ENCODE data around the gene ULK4.

Gene ULK4

GRCh38 chr3:41441568-41441967 is 520.3 kb downstream of the ULK4 start:
- Histone ChIP-seq H3K4me1 (ENCODE audit: insufficient read depth, low read length) (no peaks in the 10 kb centered on the region), H3K36me3 (ENCODE audit: insufficient read depth, low read length) (no peaks in the 10 kb centered on the region), H3K27me3 (ENCODE audit: control insufficient read depth in 1 of 2, insufficient read depth in 2 of 2, low read length in 2 of 2) (no peaks in the 10 kb centered on the region), H3K9ac (ENCODE audit: low read length) (no peak overlapping the region), H3K9me3 (ENCODE audit: low read length) (no peaks in the 10 kb centered on the region), H3K27ac (ENCODE audit: low read depth, low read length) (no peak overlapping the region), H3K4me3 (ENCODE audit: low read depth in 1 of 2, low read length in 2 of 2) (no peak overlapping the region)

DNA sequence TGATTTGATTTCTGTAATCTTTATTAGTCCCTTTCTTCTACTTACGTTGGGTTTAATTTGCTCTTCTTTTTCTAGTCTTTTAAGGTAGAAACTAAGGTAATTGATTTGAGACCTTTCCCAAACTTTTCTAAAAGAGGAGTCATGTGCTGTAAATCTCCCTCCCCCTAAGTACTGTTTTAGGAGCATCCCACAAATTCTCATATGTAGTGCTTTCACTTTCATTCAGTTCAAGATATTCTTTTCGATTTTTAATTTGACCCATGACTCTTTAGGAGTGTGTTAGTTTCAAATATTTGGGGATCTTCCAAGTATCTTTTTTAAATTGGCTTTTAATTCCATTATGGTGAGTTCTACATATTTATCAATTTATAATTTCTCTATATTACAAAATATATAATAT is 520.8 kb downstream of the ULK4 start:
- Histone ChIP-seq H3K4me1 (ENCODE audit: insufficient read depth, low read length) (no peaks in the 10 kb centered on the region), H3K9ac (ENCODE audit: low read length) (no peak overlapping the region), H3K27me3 (ENCODE audit: control insufficient read depth in 1 of 2, insufficient read depth in 2 of 2, low read length in 2 of 2) (no peaks in the 10 kb centered on the region), H3K36me3 (ENCODE audit: insufficient read depth, low read length) (no peaks in the 10 kb centered on the region), H3K4me3 (ENCODE audit: low read depth in 1 of 2, low read length in 2 of 2) (no peak overlapping the region), H3K27ac (ENCODE audit: low read depth, low read length) (no peak overlapping the region), H3K9me3 (ENCODE audit: low read length) (no peaks in the 10 kb centered on the region)

GRCh38 chr3:41436983-41437382 is 524.9 kb downstream of the ULK4 start:
- Histone ChIP-seq H3K9ac (ENCODE audit: low read length) (no peak overlapping the region), H3K4me3 (ENCODE audit: low read depth in 1 of 2, low read length in 2 of 2) (no peak overlapping the region), H3K27ac (ENCODE audit: low read depth, low read length) (no peak overlapping the region), H3K4me1 (ENCODE audit: insufficient read depth, low read length) (no peaks in the 10 kb centered on the region), H3K9me3 (ENCODE audit: low read length) (no peaks in the 10 kb centered on the region), H3K27me3 (ENCODE audit: control insufficient read depth in 1 of 2, insufficient read depth in 2 of 2, low read length in 2 of 2) (no peaks in the 10 kb centered on the region), H3K36me3 (ENCODE audit: insufficient read depth, low read length) (no peaks in the 10 kb centered on the region)

DNA sequence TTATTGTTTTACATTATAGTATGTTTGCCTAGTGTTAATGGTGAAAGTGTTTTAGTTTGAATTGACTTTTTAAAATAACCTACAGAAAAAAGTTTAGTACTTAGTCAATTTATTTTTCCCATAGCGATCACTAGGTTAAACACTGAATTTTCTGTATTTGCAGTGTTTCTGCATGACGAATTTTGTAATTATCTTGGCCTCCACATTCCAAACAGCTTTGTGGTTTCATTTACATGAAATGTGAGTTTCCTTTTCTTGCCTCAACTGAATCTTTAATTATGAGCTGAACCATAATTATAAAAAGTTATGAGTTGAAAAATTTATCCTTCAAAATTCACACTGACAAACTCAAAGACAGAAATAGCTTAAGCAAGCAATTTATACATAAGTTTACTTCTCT is 527.1 kb downstream of the ULK4 start:
- no peak overlapping the region for H3K27ac ChIP-seq (ENCODE audit: low read depth, low read length)
- no peak overlapping the region for H3K9ac ChIP-seq (ENCODE audit: low read length)
- H3K36me3 ChIP-seq (ENCODE audit: insufficient read depth, low read length), result no peaks in the 10 kb centered on the region
- H3K9me3 ChIP-seq (ENCODE audit: low read length), result no peaks in the 10 kb centered on the region
- no peaks in the 10 kb centered on the region for H3K4me1 ChIP-seq (ENCODE audit: insufficient read depth, low read length)
- H3K27me3 ChIP-seq (ENCODE audit: control insufficient read depth in 1 of 2, insufficient read depth in 2 of 2, low read length in 2 of 2), result no peaks in the 10 kb centered on the region
- H3K4me3 ChIP-seq (ENCODE audit: low read depth in 1 of 2, low read length in 2 of 2), result no peak overlapping the region

DNA sequence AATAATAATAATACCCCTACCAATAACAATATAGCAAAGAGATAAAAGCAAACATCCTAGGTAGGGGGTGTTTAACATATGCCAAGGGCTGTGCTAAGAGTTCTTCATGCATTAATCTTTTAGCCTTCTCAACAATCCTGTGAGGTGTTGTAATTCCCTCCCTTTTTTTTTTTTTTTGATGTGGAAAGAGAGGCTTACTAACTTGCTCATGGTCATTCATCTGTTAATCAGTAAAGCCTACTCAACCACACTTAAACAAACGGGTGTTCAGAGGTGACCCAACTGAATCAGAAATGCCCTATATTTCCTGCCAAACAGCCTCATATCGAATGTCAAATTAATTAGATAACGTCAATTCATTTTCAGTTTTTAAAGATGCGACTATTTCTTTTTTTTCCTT is 530.5 kb downstream of the ULK4 start:
- H3K9ac ChIP-seq (ENCODE audit: low read length), result no peak overlapping the region
- no peaks in the 10 kb centered on the region for H3K27me3 ChIP-seq (ENCODE audit: control insufficient read depth in 1 of 2, insufficient read depth in 2 of 2, low read length in 2 of 2)

GRCh38 chr3:41430886-41431285 is 531.0 kb downstream of the ULK4 start:
- H3K9ac ChIP-seq (ENCODE audit: low read length), result no peak overlapping the region
- no peak overlapping the region for H3K27ac ChIP-seq (ENCODE audit: low read depth, low read length)
- H3K27me3 ChIP-seq (ENCODE audit: control insufficient read depth in 1 of 2, insufficient read depth in 2 of 2, low read length in 2 of 2), result no peaks in the 10 kb centered on the region
- peaks cover 4% of the 10 kb centered on the region for H3K9me3 ChIP-seq (ENCODE audit: low read length)
- H3K36me3 ChIP-seq (ENCODE audit: insufficient read depth, low read length), result no peaks in the 10 kb centered on the region
- no peak overlapping the region for H3K4me3 ChIP-seq (ENCODE audit: low read depth in 1 of 2, low read length in 2 of 2)
- H3K4me1 ChIP-seq (ENCODE audit: insufficient read depth, low read length), result no peaks in the 10 kb centered on the region

More for the DNA sequence above, 530.5 kb downstream of the ULK4 start:
- H3K9me3 ChIP-seq (ENCODE audit: low read length), result peaks cover 4% of the 10 kb centered on the region
- H3K27ac ChIP-seq (ENCODE audit: low read depth, low read length), result no peak overlapping the region
- H3K36me3 ChIP-seq (ENCODE audit: insufficient read depth, low read length), result no peaks in the 10 kb centered on the region
- no peak overlapping the region for H3K4me3 ChIP-seq (ENCODE audit: low read depth in 1 of 2, low read length in 2 of 2)
- H3K4me1 ChIP-seq (ENCODE audit: insufficient read depth, low read length), result no peaks in the 10 kb centered on the region

GRCh38 chr3:41430391-41430790 is 531.5 kb downstream of the ULK4 start:
- peaks cover 4% of the 10 kb centered on the region for H3K9me3 ChIP-seq (ENCODE audit: low read length)
- H3K27me3 ChIP-seq (ENCODE audit: control insufficient read depth in 1 of 2, insufficient read depth in 2 of 2, low read length in 2 of 2), result no peaks in the 10 kb centered on the region
- no peaks in the 10 kb centered on the region for H3K4me1 ChIP-seq (ENCODE audit: insufficient read depth, low read length)
- no peak overlapping the region for H3K4me3 ChIP-seq (ENCODE audit: low read depth in 1 of 2, low read length in 2 of 2)
- no peak overlapping the region for H3K27ac ChIP-seq (ENCODE audit: low read depth, low read length)
- H3K9ac ChIP-seq (ENCODE audit: low read length), result no peak overlapping the region
- no peaks in the 10 kb centered on the region for H3K36me3 ChIP-seq (ENCODE audit: insufficient read depth, low read length)

DNA sequence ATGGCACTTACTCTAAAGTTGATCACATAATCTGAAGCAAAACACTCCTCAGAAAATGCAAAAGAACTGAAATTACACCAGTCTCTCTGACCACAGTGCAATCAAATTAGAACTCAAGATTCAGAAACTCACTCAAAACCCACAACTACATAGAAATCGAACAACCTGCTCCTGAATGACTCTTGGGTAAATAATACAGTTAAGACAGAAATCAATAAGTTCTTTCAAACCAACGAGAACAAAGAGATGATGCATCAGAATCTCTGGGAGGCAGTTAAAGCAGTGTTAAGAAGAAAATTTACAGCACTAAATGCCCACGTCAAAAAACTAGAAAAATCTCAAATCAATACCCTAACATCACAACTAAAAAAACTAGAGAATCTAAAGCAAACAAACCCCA is 535.4 kb downstream of the ULK4 start:
- Histone ChIP-seq H3K27me3 (ENCODE audit: control insufficient read depth in 1 of 2, insufficient read depth in 2 of 2, low read length in 2 of 2) (no peaks in the 10 kb centered on the region), H3K27ac (ENCODE audit: low read depth, low read length) (no peak overlapping the region), H3K4me1 (ENCODE audit: insufficient read depth, low read length) (no peaks in the 10 kb centered on the region), H3K9me3 (ENCODE audit: low read length) (peaks cover 4% of the 10 kb centered on the region), H3K36me3 (ENCODE audit: insufficient read depth, low read length) (no peaks in the 10 kb centered on the region), H3K4me3 (ENCODE audit: low read depth in 1 of 2, low read length in 2 of 2) (no peak overlapping the region), H3K9ac (ENCODE audit: low read length) (no peak overlapping the region)

GRCh38 chr3:41424543-41425300 is 537.2 kb downstream of the ULK4 start:
- Histone ChIP-seq H3K4me1 (ENCODE audit: insufficient read depth, low read length) (no peaks in the 10 kb centered on the region), H3K9me3 (ENCODE audit: low read length) (peaks cover 4% of the 10 kb centered on the region), H3K27me3 (ENCODE audit: control insufficient read depth in 1 of 2, insufficient read depth in 2 of 2, low read length in 2 of 2) (no peaks in the 10 kb centered on the region), H3K9ac (ENCODE audit: low read length) (no peak overlapping the region), H3K4me3 (ENCODE audit: low read depth in 1 of 2, low read length in 2 of 2) (no peak overlapping the region), H3K36me3 (ENCODE audit: insufficient read depth, low read length) (no peaks in the 10 kb centered on the region), H3K27ac (ENCODE audit: low read depth, low read length) (no peak overlapping the region)

DNA sequence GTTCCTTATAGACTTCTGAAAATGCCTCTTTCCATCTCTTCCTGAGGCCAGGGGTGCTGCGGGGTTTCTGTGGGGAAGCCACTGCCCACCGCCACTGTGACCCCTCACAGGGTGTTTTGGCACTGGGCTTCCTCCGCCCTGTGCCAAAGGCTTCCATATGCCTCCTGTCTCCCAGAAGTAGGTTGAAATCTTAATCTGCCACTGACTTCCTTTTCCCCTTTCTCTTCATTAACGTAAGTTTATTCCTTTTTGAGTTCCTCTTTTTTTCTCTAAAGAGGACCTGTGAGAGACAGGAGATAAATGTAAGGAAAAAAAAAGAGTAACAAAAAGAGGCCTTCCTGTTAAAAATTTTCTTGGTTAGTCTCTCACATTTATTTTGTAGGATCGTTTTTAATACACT is 542.1 kb downstream of the ULK4 start:
- Histone ChIP-seq H3K9me3 (ENCODE audit: low read length) (no peaks in the 10 kb centered on the region), H3K9ac (ENCODE audit: low read length) (no peak overlapping the region), H3K27ac (ENCODE audit: low read depth, low read length) (no peak overlapping the region), H3K4me3 (ENCODE audit: low read depth in 1 of 2, low read length in 2 of 2) (no peak overlapping the region), H3K4me1 (ENCODE audit: insufficient read depth, low read length) (no peaks in the 10 kb centered on the region), H3K27me3 (ENCODE audit: control insufficient read depth in 1 of 2, insufficient read depth in 2 of 2, low read length in 2 of 2) (no peaks in the 10 kb centered on the region), H3K36me3 (ENCODE audit: insufficient read depth, low read length) (no peaks in the 10 kb centered on the region)

DNA sequence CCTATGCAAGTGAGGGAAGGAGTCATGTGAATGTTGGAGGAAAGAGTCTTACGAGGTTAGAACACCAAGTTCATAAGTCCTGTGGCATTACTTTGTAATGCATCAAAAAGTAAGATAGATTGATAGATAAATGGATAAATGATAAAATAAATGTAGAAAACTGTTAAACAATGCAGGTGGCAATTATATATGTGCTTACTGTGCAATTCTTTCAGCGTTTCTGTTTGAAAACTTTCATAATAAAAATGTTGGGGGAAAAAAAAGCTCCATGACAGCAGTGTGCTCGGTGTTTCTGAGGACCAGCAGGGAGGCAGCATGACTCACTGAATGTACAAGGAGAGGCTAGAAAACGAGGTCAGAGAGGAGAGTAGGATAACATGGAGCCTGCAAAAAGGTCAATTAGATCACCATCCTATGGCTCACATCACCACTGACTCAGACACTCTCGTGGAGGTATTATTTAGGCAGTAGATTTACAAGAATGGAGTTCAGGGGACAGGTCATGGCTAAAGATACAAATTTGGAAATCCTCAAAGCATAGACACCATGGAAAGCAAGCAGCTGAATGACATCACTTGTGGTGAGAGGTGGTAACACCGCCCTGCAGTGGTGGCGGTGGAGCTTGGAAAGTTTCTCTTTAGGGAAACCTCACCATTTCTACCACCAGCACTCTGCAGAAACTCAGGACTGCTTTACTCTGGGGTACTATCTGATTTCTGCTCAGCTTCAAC is 542.8 kb downstream of the ULK4 start:
- H3K27ac ChIP-seq (ENCODE audit: low read depth, low read length), result no peak overlapping the region
- H3K9me3 ChIP-seq (ENCODE audit: low read length), result no peaks in the 10 kb centered on the region
- no peak overlapping the region for H3K9ac ChIP-seq (ENCODE audit: low read length)
- H3K4me3 ChIP-seq (ENCODE audit: low read depth in 1 of 2, low read length in 2 of 2), result no peak overlapping the region
- no peaks in the 10 kb centered on the region for H3K4me1 ChIP-seq (ENCODE audit: insufficient read depth, low read length)
- no peaks in the 10 kb centered on the region for H3K36me3 ChIP-seq (ENCODE audit: insufficient read depth, low read length)
- no peaks in the 10 kb centered on the region for H3K27me3 ChIP-seq (ENCODE audit: control insufficient read depth in 1 of 2, insufficient read depth in 2 of 2, low read length in 2 of 2)

GRCh38 chr3:41417574-41417973 is 544.3 kb downstream of the ULK4 start:
- no peak overlapping the region for H3K27ac ChIP-seq (ENCODE audit: low read depth, low read length)
- no peaks in the 10 kb centered on the region for H3K4me1 ChIP-seq (ENCODE audit: insufficient read depth, low read length)
- no peak overlapping the region for H3K9ac ChIP-seq (ENCODE audit: low read length)
- no peaks in the 10 kb centered on the region for H3K9me3 ChIP-seq (ENCODE audit: low read length)
- H3K36me3 ChIP-seq (ENCODE audit: insufficient read depth, low read length), result no peaks in the 10 kb centered on the region
- H3K27me3 ChIP-seq (ENCODE audit: control insufficient read depth in 1 of 2, insufficient read depth in 2 of 2, low read length in 2 of 2), result no peaks in the 10 kb centered on the region
- no peak overlapping the region for H3K4me3 ChIP-seq (ENCODE audit: low read depth in 1 of 2, low read length in 2 of 2)
